HG03066 (cell line): Measurements from ENCODE around the gene TMED3.
"Not testable (repeated sequence)": the region's sequence is repeated elsewhere in the genome, so short reads cannot be mapped to it uniquely, and the experiment has no call there.

Experiments
- ATAC-seq: cut with Tn5 transposase; IDR thresholded peaks from one replicate; pipeline ENCODE4 v1.9.1; 2021; ENCODE audit warnings: low read depth; ENCODE audit not compliant: unreplicated experiment

Gene TMED3

DNA sequence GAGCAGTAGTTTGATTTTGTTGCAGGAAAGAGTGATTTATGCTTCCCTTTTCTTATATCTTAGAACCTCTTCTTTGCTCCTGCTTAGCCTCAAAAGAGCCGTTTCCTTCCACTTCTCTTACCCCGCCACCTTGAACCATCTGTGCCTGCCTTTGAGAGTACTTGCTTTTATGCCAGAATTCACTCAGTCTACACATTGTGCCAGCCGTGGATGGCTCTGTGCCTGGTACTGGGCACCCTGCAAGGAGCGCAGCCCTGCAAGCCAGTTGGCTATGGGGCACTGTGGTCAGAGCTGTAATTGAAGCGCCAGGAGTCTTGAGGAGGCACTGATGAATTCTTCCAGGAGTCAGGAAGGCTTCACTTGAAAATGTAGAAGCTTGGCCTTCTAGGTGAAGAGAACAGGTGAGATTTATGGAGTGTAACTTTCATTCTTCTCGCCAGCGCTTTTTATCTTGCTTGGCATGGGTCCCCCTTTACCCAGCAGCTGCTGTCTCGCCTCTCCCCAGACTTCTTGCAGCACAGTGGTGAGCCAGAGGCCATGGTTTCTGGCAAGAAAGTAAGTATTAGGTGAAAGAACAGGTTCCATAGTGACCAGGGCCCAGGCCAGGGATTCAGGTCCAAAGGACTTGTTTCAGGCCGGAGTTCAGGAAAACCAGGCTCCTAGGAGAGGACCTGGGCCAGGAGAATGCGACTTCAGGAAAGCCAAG, 4.9 kb downstream of the TMED3 start:
- no peak for ATAC-seq

DNA sequence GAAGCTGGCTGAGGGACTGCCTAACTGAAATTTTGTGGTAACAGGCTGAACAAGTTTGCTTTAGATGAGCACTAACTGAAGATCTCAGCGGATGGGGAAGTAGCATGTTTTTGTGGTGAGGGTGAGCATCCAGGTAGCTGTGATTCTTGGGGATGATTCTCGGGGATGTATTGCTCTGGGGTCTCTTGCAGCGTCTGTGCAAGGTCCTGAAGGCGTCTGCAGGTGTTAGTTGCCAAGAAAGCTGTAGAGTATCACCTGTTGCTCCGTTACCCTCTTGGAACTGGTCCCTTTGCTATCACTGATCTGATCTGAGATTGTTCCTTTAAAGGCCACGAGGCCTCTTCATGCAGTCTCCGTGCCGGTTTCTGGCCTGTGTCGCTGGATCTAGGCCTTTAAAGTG, 6.0 kb downstream of the TMED3 start:
- ATAC-seq, result no peak

DNA sequence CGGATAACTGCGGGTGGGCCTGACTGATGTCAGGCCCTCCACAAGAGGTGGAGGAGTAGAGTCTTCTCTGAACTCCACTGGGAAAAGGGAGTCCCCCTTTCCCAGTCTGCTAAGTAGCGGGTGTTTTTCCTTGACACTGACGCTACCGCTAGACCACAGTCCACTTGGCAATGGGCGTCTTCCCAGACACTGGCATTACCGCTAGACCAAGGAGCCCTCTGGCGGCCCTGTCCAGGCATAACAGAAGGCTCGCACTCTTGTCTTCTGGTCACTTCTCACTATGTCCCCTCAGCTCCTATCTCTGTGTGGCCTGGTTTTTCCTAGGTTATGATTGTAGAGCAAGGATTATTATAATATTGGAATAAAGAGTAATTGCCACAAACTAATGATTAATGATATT, 9.1 kb downstream of the TMED3 start:
- not testable (repeated sequence) for ATAC-seq

DNA sequence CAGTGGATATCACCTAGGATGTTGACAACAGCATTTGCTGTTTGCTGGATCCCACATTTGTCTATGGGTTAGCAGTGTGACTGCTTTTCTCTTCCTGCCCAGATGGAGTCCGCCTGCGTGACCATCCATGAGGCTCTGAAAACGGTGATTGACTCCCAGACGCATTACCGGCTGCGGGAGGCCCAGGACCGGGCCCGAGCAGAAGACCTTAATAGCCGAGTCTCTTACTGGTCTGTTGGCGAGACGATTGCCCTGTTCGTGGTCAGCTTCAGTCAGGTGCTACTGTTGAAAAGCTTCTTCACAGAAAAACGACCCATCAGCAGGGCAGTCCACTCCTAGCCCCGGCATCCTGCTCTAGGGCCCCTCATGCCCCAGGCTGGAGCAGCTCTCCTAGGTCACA, 11.0 kb downstream of the TMED3 start:
- no peak for ATAC-seq

DNA sequence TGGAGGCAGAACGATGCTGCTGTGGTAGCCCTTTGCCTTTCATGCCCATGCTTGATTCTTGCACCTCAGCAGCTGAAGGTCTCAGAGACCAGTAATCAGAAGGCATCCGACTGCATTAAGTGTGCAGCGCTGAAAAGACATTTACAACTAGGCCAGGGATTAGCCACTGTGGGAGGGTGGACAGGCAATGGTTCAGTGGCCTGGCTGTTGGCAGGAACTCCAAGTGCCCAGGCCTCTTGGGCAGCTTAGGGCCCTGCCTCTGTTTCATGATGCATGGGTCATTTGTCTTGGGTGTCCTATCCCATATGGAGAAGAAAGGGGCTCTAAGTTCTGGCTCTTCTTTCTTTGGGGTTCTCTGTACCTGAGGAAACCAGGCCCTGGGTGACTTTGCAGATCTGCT, 11.4 kb downstream of the TMED3 start:
- no peak for ATAC-seq

DNA sequence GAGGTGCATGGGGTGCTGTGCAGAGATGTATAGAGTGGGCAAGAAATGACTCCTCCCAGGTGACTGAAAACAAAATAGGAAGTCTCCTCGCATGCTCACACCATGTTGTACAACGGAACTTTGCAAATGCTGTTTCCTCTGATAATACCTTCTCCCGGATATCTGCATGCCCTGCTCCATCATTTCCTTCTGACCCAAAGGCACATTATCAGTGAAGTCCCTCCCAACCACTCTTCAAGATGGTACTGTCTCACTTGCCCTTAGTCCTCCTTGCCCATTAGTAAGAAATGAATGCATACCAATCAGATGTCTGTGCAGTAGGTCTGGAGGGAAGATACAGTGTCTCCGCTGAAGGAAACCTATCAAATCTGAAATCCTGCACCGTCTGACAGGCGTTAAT, 12.0 kb downstream of the TMED3 start:
- no peak for ATAC-seq

DNA sequence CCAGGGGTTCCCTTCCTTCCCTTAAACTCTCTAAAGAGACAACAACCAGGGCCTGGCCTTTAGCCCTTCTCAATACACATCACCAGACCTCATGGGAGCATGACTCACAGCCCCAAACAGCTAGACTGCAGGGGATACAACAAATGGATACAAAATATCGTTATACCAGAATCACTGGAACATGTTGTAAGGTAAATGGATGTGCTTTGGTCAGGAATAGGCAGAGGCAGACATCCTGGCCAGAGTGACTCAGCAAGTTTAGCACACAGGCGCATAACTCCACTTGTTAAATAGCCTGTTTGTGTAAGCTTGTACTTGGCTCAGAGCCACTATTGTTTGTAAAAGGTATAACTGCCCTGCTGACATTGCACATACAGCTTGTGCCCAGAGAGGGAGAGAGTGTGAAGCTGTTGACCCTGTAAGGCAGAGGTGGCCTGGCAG, 18.3 kb downstream of the TMED3 start:
- no peak for ATAC-seq

DNA sequence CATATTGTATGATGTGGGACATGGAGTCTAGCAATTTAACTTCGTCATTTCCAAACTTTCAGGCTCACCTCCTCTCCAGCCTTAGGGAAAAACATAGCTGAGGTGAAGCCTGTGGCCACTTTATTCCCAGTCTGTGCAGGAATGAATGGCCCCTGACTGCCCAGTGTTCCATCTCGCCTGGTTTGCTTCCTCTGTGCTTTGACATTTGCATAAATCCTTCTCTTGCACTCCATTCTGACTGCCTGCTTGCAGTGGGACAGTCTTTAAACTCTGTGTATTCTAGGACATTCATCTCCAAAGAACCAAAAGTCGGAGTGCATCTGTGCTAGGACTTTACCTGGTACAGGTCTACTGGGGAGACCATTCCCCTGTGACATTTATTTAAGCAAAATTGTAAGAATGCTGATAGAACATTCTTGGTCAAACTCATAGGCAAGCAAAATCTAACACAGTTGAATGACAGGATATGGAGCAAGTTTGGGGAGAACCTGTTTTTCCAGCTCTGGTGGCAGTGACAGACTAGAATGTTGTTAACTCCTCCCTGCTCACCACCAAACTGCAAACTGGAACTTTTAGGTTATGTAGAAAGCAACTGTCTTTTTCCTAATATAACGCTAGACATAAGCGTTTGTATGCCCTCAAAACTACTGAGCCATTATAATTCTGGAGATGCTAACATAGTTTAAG, 22.1 kb downstream of the TMED3 start:
- ATAC-seq, result no peak

DNA sequence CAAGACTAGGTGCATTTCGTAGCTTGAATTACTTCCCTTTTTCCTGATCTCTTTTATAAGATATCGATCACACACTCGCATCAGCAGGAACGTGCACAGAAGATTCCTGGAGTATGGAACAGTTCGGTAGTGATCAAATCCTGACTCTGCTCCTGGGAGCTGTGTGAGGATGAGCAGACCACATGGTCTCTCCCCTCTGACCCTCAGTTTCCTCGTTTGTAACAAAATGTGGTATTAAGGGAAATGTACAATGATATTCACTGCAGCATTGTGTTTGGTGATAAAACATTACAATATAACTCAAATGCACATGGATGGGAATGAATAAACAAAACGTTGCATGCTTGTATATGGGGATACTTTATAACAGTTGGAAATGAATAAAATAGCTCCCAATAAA, 26.7 kb downstream of the TMED3 start:
- no peak for ATAC-seq

DNA sequence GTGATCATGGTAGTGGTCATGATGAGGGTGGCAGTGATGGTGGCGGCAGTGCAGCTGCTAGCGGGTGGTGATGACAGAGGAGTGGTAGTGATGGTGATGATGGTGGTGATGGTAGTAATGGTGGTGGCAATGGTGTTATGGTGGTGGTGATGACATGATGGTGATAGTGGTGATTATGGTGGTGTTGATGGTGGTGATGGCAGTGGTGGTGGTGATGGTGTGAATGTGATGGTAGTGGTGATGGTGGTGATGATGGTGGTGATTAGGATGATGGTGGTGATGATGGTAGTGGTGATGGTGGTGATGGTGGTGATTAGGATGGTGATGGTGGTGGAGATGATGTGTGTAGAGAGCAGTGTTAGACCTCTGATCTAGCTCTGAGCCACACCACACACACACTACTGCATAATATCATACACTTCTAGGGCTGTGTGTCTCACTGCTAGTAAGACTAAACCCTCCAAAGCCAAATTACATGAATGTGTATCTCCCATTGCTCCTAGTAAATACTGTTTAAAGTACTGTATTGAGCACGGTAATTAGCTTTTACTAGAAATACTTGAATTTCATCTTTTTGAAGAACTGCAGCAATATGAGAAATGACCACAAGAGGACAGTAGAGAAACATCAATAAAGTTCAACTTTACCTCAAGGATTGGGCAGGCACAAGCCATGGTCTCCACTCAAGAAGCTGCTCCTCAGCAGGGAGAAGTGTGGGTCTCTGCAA, 28.8 kb downstream of the TMED3 start:
- no peak for ATAC-seq

DNA sequence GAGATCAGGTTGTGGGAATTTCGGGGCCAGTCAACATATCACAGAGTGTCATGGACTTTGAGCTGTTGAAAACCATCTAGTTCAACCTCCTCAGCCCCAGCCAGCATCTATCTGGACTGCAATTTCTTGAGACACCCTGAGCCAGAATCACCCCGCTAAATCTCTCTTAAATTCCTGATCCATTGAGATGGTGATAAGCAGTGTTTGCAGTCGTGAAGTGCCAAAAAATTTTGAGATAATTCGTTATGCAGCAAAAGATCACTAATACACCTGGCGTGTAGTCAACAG, 29.3 kb downstream of the TMED3 start:
- no peak for ATAC-seq

DNA sequence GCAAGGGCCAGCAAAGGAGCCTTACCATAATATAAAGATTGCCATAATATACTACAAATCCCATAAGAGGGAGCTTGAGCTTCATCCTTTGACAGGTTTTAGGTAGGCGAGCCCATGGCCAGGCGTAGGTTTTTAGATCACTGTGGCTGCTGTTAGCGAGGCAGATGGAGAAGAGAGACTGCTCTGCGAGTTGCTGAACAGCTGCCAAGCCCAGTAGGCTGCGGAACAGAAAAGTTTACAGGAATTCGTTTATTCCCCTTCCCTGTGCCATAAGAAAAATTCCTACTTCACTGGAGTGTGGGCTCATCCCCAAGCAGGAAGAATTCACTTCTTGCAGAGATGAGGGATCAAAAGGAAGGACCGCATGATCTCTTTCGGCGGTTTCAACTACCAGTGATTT, 30.5 kb downstream of the TMED3 start:
- ATAC-seq, result no peak

DNA sequence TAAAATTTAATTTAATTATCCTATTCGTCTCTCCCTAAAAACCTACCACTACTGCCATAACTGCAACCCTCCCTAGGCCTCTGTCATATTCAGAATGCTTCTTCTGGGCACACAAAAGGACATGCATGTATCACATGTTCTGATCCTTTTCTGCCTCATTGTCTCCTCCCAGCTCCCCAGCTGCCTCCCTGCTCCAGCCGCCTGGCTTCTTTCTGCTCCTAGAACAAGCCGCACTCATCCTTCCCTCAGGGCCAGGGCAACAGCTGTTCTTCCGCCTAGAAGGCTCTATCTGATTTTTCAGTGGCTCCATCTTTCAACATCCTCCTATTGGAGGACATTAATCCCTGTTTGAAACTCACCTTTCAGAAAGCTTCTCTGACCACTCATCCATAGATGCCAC, 38.6 kb downstream of the TMED3 start:
- ATAC-seq, result no peak

DNA sequence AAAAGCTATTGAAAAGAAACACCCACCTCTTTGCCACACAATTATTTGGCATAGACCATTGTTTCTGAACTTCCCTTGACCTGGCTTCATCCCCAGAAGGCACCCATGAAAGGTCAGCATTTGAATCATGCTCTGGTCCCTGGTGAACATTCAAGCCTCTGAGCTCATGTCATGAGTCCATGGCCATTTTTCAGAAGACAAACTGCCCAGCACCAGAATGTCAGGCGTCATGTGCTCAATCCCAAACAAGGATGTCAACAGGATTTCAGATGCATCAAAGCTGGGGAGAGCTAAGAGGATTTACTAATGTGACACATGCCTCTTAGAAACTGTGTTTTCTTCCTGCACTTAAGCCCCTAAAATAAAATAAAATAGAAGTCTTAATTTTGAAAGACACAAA, 41.3 kb downstream of the TMED3 start:
- ATAC-seq, result no peak

DNA sequence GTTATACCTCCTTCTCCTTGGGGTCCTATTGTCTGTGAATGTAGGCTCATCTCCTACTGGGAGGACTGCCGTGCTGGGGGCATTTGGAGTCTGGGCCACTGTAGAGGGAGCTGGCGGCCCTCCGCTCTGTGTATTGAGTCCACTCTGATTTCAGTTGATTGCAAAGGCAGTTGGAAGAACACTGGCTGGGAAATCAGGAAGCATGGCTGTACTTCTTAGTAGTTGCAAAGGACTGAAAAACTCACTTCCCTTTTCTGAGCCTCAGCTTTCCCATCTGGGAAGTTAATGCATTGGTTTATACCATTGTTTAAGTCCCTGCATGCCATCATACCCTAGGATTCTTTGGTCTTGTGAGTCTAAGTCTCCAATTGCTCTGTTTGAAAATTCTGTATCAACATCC, 46.7 kb downstream of the TMED3 start:
- ATAC-seq, result no peak

DNA sequence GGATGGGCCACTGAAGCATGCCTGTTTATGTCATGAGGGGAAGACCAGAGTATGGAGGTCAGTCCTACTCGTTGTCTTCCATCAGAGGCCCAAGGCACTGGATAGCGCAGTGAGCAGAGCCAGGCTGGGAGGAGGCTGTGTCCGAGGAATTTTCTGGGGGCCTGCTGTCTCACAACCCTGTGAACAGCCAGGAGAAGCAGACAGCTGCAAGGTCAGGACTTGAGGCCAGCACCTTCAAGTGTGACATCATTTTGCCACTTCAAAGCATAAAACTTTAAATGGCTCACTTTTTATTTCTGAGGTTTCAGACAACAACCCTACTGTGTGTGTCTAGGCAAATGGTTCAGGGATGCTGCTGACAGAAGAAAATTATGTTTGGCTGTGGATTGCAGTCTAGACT, 47.2 kb downstream of the TMED3 start:
- ATAC-seq, result no peak

DNA sequence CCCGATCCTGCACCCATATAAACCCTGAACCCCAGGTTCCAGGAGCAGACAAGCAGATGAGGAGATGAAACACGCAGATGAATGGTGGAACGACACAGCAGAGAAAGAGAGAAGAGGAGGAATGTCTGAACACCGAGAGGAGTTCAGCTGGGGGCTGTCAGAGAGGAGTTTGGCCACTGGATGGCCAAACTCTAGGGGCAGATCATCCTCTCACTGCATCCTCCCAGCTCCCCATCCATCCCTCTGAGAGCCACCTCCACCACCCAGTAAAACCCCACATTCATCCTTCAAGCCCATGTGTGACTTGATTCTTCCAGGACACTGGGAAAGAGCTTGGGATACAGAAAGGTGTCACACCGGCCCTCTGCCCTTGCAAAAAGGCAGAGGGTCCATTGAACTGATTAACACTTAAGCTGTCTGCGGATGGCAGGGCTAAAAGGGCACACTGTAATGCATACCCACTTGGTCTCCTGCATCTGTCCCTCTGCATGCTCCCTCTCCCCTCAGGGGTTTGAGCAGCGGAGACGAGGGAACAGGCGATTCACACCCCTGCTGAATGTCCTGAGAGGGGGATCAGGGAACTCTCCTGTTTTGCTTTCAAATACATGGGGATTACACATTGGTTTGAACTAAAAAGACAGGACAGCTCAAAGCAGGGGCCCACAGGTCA, 53.8 kb downstream of the TMED3 start:
- ATAC-seq, result no peak

DNA sequence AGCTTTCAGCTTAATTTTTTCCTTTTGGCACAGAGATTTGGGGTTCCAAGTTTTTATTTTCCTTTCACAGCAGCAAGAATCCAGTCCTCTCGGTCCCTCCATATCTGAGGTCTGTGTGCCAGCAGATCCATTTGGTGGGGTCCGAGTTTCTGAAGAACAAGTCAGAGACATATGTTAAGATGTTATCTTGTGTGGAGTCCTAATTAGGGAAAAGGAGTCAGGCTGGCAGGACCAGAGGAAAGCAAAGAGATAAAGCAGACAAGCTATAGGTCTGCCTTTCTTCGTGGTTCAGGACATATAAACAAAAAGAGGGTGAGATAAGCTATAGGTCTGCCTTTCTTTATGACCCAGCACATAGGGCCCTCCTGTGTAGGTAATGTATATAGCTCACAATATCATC, 54.9 kb downstream of the TMED3 start:
- no peak for ATAC-seq

DNA sequence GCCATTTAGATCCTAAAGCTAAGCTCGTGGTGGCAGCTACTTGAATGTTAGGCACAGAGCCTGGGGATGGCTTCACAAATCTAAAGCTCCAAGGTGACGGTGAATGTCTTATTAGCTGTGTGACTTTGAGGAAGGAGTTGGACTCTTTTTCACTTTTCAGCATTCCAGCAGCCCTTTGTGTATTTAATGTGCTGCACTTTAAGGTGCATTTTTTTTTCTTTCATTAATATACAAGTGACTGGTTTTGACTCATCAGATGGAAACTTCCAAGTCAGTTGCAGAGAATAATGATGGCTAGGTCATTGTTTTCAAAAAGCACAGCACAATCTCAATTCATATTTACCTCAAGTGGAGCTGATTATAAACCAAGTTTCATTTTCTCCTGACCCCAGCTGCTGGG, 55.8 kb downstream of the TMED3 start:
- no peak for ATAC-seq

DNA sequence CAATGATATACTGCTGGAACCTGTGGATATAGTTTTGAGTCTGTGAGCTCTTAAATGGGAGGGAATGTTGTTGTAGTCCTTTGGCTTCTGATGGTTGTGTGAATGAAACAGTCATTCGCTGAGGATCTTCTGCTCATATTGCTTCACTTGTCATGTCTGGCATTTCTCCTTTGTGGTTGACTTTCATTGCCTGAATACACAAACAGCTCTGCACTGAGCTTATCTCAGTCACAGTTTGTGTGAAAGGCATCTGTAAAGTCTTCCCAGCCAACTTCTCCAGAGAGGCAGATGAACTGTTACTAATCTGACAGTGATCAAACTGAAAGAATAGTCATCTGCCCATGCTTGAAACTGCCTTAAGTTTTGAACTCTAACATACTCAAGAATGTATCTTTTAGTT, 59.8 kb downstream of the TMED3 start:
- no peak for ATAC-seq

DNA sequence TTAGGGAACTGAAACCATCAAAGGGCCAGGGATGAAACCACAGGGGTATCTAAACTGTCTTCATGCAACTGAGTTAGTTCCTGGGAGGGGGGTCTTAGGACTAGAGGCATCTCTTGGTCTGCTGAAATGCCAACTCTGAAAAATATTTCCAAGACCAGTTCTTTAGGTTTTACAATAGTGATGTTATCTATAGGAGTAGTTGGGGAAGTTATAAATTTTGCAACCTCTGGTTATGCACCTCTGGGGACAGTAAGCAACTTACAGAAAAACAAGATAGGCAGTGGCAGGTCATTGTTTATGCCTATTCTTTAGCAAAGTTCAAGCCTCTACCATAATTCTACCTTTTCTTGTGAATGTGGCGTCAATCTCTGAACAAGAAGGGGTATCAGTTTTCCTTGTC, 60.7 kb downstream of the TMED3 start:
- no peak for ATAC-seq

DNA sequence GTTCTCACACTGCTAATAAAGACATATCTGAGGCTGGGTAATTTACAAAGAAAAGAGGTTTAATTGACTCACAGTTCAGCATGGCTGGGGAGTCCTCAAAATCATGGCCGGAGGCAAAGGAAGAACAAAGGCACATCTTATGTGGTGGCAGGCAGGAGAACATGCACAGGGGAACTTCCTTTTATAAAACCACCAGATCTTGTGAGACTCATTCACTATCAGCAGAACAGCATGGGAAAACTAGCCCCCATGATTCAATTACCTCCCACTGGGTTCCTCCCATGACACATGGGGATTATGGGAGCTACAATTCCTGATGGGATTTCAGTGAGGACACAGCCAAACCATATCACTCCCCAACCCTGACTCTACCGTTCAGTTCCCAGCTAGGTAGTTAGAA, 61.5 kb downstream of the TMED3 start:
- no peak for ATAC-seq
